HepG2 (cell line): Measurements from ENCODE around the gene RPLP2. TPM values are rescaled to one million over a fixed set of nuclear protein-coding genes. Genes with fewer than 3 reads are reported as not detected.
A peak's percentile ranks its signal among the peaks of the same experiment; 100 is the strongest.

Experiments used
- CREM ChIP-seq, 2 experiments: sonication (generic) in 1 of 2; formaldehyde crosslinking in 1 of 2; IDR thresholded peaks; 2 replicates each; pipeline versions ENCODE4 v1.4.0 to v1.6.1; 2016 to 2020; ENCODE audit warnings: antibody characterized with exemption in 1 of 2, mild to moderate bottlenecking in 1 of 2, missing genetic modification reagents in 1 of 2
- FOSL2 ChIP-seq: sonication (generic); formaldehyde crosslinking; IDR thresholded peaks from 2 replicates; pipeline ENCODE4 v1.4.0; 2020; ENCODE audit warnings: missing genetic modification reagents
- HDAC1 ChIP-seq: sonication (generic); formaldehyde crosslinking; IDR thresholded peaks from 2 replicates; pipeline ENCODE4 v1.5.1; 2020; ENCODE audit warnings: mild to moderate bottlenecking, missing genetic modification reagents
- HOXA3 ChIP-seq: sonication (generic); formaldehyde crosslinking; IDR thresholded peaks from 2 replicates; pipeline ENCODE4 v1.5.0; 2020; ENCODE audit warnings: missing genetic modification reagents
- TBX2 ChIP-seq: sonication (generic); formaldehyde crosslinking; IDR thresholded peaks from 2 replicates; pipeline ENCODE4 v1.5.0; 2020; ENCODE audit warnings: missing genetic modification reagents, mild to moderate bottlenecking, borderline replicate concordance
- TEAD3 ChIP-seq: optimal IDR thresholded peaks from 2 replicates; pipeline ENCODE3; 2016; ENCODE audit warnings: borderline replicate concordance
- U2AF1 ChIP-seq: fragments of 200-400 bp; formaldehyde crosslinking; optimal IDR thresholded peaks from 2 replicates; pipeline ENCODE3; 2017; ENCODE audit warnings: mild to moderate bottlenecking, low read depth, low read length
- WIZ ChIP-seq: sonication (generic); formaldehyde crosslinking; IDR thresholded peaks from 2 replicates; pipeline ENCODE4 v1.5.1; 2020; ENCODE audit warnings: mild to moderate bottlenecking, missing genetic modification reagents
- YEATS2 ChIP-seq: sonication (generic); formaldehyde crosslinking; IDR thresholded peaks from 2 replicates; pipeline ENCODE4 v1.4.0; 2020; ENCODE audit warnings: missing genetic modification reagents, borderline replicate concordance
- ZBTB8A ChIP-seq: sonication (generic); formaldehyde crosslinking; IDR thresholded peaks from 2 replicates; pipeline ENCODE4 v1.4.0; 2020; ENCODE audit warnings: mild to moderate bottlenecking, low read depth, missing genetic modification reagents, borderline replicate concordance
- ZHX1 ChIP-seq: sonication (generic); formaldehyde crosslinking; IDR thresholded peaks from 2 replicates; pipeline ENCODE4 v1.8.1; 2022; ENCODE audit warnings: low read depth, mild to moderate bottlenecking, missing genetic modification reagents
- ZMYM4 ChIP-seq: sonication (generic); formaldehyde crosslinking; IDR thresholded peaks from 2 replicates; pipeline ENCODE4 v1.8.1; 2023; ENCODE audit warnings: mild to moderate bottlenecking, missing genetic modification reagents
- ZNF225 ChIP-seq: sonication (generic); formaldehyde crosslinking; IDR thresholded peaks from 2 replicates; pipeline ENCODE4 v1.4.0; 2020; ENCODE audit warnings: mild to moderate bottlenecking, missing genetic modification reagents
- ZNF337 ChIP-seq: sonication (generic); formaldehyde crosslinking; IDR thresholded peaks from 2 replicates; pipeline ENCODE4 v1.5.1; 2020; ENCODE audit warnings: missing genetic modification reagents, low read depth, mild to moderate bottlenecking, borderline replicate concordance
- ZNF567 ChIP-seq: sonication (generic); formaldehyde crosslinking; IDR thresholded peaks from 2 replicates; pipeline ENCODE4 v1.8.1; 2023; ENCODE audit warnings: mild to moderate bottlenecking, missing genetic modification reagents, borderline replicate concordance
- ZNF749 ChIP-seq: sonication (generic); formaldehyde crosslinking; IDR thresholded peaks from 2 replicates; pipeline ENCODE4 v1.8.0; 2022; ENCODE audit warnings: mild to moderate bottlenecking, missing genetic modification reagents, moderate library complexity, borderline replicate concordance
- polyA plus RNA-seq, 8 experiments: library from polyadenylated mRNA; depleted of rRNA in 3 of 8; stranded (reverse) in 7 of 8; unstranded in 1 of 8; fragments of >200 nt; fragmentation: Illumina TruSeq in 4 of 8; extraction: Trizol in 4 of 8; gene quantifications; 2 replicates each; pipeline versions ENCODE4 v1.2.1 to v1.2.3, GENCODE V29; 2011 to 2016; ENCODE audit warnings: low read depth in 4 of 8, missing spikeins in 1 of 8, mixed read lengths in 1 of 8; ENCODE audit not compliant: insufficient read depth in 1 of 8
- total RNA-seq, 5 experiments: library from RNA; depleted of rRNA; stranded (reverse); fragments of >200 nt; fragmentation: Illumina TruSeq; extraction: Trizol; gene quantifications; 2 replicates each; pipeline ENCODE4 v1.2.3, GENCODE V29; 2016; ENCODE audit warnings: low read depth in 1 of 5
- TF ChIP-seq, protein P1 (sequence below): sonication (generic); formaldehyde crosslinking; IDR thresholded peaks from 2 replicates; pipeline ENCODE4 v1.4.0; 2020; ENCODE audit warnings: missing genetic modification reagents

The RPLP2 gene
- total and polyA plus RNA-seq, 2 of the 13 experiments (the other 11 are each of a cell fraction or from before 2014, with no cell fraction given) = 978 to 2,106 TPM

DNA sequence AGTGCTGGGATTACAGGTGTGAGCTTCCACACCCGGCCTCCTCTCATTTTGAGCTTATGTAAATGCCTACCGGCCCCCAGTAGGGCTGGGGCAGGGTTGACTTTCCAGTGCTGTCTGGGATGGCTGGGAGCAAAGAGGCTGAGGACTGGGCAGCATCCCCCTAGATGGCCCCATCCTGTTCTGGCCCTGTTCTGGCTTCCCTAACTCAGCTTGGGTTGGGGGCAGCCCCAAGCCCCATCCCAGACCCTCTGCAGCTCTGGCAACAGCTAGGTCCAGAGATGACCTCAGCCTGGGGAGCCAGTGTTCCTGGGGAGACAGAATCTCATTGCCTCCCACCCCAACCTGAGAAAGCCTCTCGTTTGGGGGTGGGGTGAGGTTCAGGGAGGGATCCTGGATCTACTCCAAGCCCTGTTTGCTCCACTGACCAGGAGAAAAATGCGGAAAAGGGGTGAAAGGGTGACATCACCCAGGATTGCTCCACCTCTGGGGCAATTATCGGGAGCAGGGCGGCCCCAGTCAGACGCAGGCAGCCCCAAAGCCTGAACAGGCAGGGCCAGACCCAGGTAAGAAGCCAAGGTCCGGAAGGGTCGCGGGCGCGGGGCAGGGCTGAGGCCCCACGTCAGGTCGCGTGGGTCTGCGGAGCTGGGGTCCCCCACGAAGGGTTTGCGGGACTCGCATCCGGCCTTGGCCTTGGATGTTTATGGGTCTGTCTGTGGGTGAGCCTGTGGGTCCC lies 8.8 kb downstream of the RPLP2 start, which contains the start of gene PNPLA2 (continued):
- TF ChIP-seq, protein P1, sequence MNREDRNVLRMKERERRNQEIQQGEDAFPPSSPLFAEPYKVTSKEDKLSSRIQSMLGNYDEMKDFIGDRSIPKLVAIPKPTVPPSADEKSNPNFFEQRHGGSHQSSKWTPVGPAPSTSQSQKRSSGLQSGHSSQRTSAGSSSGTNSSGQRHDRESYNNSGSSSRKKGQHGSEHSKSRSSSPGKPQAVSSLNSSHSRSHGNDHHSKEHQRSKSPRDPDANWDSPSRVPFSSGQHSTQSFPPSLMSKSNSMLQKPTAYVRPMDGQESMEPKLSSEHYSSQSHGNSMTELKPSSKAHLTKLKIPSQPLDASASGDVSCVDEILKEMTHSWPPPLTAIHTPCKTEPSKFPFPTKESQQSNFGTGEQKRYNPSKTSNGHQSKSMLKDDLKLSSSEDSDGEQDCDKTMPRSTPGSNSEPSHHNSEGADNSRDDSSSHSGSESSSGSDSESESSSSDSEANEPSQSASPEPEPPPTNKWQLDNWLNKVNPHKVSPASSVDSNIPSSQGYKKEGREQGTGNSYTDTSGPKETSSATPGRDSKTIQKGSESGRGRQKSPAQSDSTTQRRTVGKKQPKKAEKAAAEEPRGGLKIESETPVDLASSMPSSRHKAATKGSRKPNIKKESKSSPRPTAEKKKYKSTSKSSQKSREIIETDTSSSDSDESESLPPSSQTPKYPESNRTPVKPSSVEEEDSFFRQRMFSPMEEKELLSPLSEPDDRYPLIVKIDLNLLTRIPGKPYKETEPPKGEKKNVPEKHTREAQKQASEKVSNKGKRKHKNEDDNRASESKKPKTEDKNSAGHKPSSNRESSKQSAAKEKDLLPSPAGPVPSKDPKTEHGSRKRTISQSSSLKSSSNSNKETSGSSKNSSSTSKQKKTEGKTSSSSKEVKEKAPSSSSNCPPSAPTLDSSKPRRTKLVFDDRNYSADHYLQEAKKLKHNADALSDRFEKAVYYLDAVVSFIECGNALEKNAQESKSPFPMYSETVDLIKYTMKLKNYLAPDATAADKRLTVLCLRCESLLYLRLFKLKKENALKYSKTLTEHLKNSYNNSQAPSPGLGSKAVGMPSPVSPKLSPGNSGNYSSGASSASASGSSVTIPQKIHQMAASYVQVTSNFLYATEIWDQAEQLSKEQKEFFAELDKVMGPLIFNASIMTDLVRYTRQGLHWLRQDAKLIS (CRISPR knock-in tag) = 0 out of 2 replicates have a peak, but pooled peaks have one; percentile 37
- TF ChIP-seq YEATS2 (CRISPR knock-in tag) (peak; percentile 29; the same call in 1 of the 2 replicates), ZNF749 (CRISPR knock-in tag) (no peak), TBX2 (CRISPR knock-in tag) (peak; percentile 70), ZHX1 (CRISPR knock-in tag) (no peak), ZBTB8A (CRISPR knock-in tag) (no peak), FOSL2 (peak; percentile 64; the same call in 1 of the 2 replicates), CREM (IDR thresholded peaks at IDR 0.05) (no peak), CREM (CRISPR knock-in tag; IDR thresholded peaks at IDR 0.05) (0 out of 2 replicates have a peak, but pooled peaks have one; percentile 15), ZMYM4 (CRISPR knock-in tag) (0 out of 2 replicates have a peak, but pooled peaks have one; percentile 24), ZNF337 (CRISPR knock-in tag) (no peak), TEAD3 (CRISPR knock-in tag) (peak; percentile 62), ZNF567 (CRISPR knock-in tag) (no peak), HDAC1 (CRISPR knock-in tag) (peak; percentile 3; the same call in 1 of the 2 replicates), HOXA3 (CRISPR knock-in tag) (peak; percentile 18; the same call in 1 of the 2 replicates), WIZ (CRISPR knock-in tag) (no peak), U2AF1 (no peak), ZNF225 (CRISPR knock-in tag) (0 out of 2 replicates have a peak, but pooled peaks have one; percentile 10)
